Thymus (tissue), 11 donors: Measurements from ENCODE around the gene SS18. TPM values are rescaled to one million over a fixed set of nuclear protein-coding genes. Genes with fewer than 3 reads are reported as not detected.

Experiments
- DNase-seq, 9 donors: peaks; one replicate each; pipeline ENCODE4 v3.0.0-alpha.2; 2013; ENCODE audit warnings: low spot score in 9 of 9, low read depth in 6 of 9, missing footprints in 1 of 9
- H3K27ac ChIP-seq, 2 donors: one replicate each; pipeline ENCODE4 v1.5.1; 2013; ENCODE audit warnings: control low read depth in 1 of 2, low read depth in 1 of 2, low read length in 1 of 2, mild to moderate bottlenecking in 1 of 2, moderate library complexity in 1 of 2
- H3K27me3 ChIP-seq, 2 donors: one replicate each; pipeline ENCODE4 v1.5.1; 2013; ENCODE audit warnings: low read length in 1 of 2; ENCODE audit not compliant: control insufficient read depth in 2 of 2, insufficient read depth in 1 of 2
- H3K36me3 ChIP-seq, 2 donors: one replicate each; pipeline ENCODE4 v1.5.1; 2013; ENCODE audit warnings: low read length in 1 of 2, mild to moderate bottlenecking in 1 of 2, moderate library complexity in 1 of 2; ENCODE audit not compliant: control insufficient read depth in 2 of 2, insufficient read depth in 2 of 2
- H3K4me1 ChIP-seq, 2 donors: one replicate each; pipeline ENCODE4 v1.5.1; 2013; ENCODE audit warnings: low read length in 2 of 2; ENCODE audit not compliant: control insufficient read depth in 2 of 2, insufficient read depth in 2 of 2
- H3K4me3 ChIP-seq, 2 donors: one replicate each; pipeline ENCODE4 v1.5.1; 2013; ENCODE audit warnings: low read length in 2 of 2, control low read depth in 1 of 2, mild to moderate bottlenecking in 1 of 2
- H3K9me3 ChIP-seq, 2 donors: one replicate each; pipeline ENCODE4 v1.5.1; 2013; ENCODE audit warnings: low read length in 1 of 2, mild to moderate bottlenecking in 1 of 2; ENCODE audit not compliant: control insufficient read depth in 2 of 2, insufficient read depth in 1 of 2
- WGBS: extraction: QIAGEN DNeasy Blood & Tissue Kit; methylation state at CpG from one replicate; pipeline ENCODE4 v1.1.7; 2013; 5-methylcytosine and 5-hydroxymethylcytosine counted together
- polyA plus RNA-seq: library from polyadenylated mRNA; stranded (reverse); fragments of 200-250 nt; gene quantifications from one replicate; pipeline ENCODE4 v1.2.3, GENCODE V29; 2013
- total RNA-seq: library from RNA; stranded (reverse); fragments of 120-200 nt; gene quantifications from one replicate; pipeline ENCODE4 v1.2.4, GENCODE V29; 2013
- donor health status: healthy.

Gene SS18
- total and polyA plus RNA-seq, 2 donors: 49.3 to 51.2 TPM

- H3K27ac ChIP-seq: no peak overlapping the region
- H3K36me3 ChIP-seq: no peaks in the 10 kb centered on the region
- no peak overlapping the region for H3K4me3 ChIP-seq
- no peaks in the 10 kb centered on the region for H3K9me3 ChIP-seq
- DNase-seq: no peak
- H3K27me3 ChIP-seq: no peaks in the 10 kb centered on the region
- H3K4me1 ChIP-seq: no peaks in the 10 kb centered on the region
- 98% methylated on average over 5 of the region's 5 CpGs for whole genome bisulfite sequencing
These were observed 28.8 kb upstream of the SS18 start for GRCh38 chr18:26119246-26119645.

- DNase-seq: no peak
- no peaks in the 10 kb centered on the region for H3K9me3 ChIP-seq
- WGBS: 100% methylated on average over 1 of the region's 1 CpG
- no peaks in the 10 kb centered on the region for H3K36me3 ChIP-seq
- no peak overlapping the region for H3K4me3 ChIP-seq
- no peaks in the 10 kb centered on the region for H3K4me1 ChIP-seq
- no peak overlapping the region for H3K27ac ChIP-seq
- H3K27me3 ChIP-seq: no peaks in the 10 kb centered on the region
These were observed 13.6 kb upstream of the SS18 start for GRCh38 chr18:26104035-26104434.

GRCh38 chr18:26103579-26103978 lies 13.2 kb upstream of the SS18 start:
- Histone ChIP-seq H3K27ac (no peak overlapping the region), H3K4me3 (no peak overlapping the region), H3K4me1 (no peaks in the 10 kb centered on the region), H3K9me3 (no peaks in the 10 kb centered on the region), H3K36me3 (no peaks in the 10 kb centered on the region), H3K27me3 (no peaks in the 10 kb centered on the region)
- DNase-seq: peak in 2 of 9 donors; percentile 14 to 32
- WGBS: 86% methylated on average over 5 of the region's 5 CpGs

- no peak overlapping the region for H3K27ac ChIP-seq
- H3K36me3 ChIP-seq: no peaks in the 10 kb centered on the region
- H3K9me3 ChIP-seq: peaks cover 0 to 3% of the 10 kb centered on the region in 2 donors
- no peak for DNase-seq
- WGBS: 98% methylated on average over 5 of the region's 5 CpGs
- H3K4me1 ChIP-seq: no peaks in the 10 kb centered on the region
- no peak overlapping the region for H3K4me3 ChIP-seq
- H3K27me3 ChIP-seq: no peaks in the 10 kb centered on the region
These were observed 7.2 kb upstream of the SS18 start for GRCh38 chr18:26097563-26097962.

GRCh38 chr18:26096852-26097251 lies 6.4 kb upstream of the SS18 start:
- peaks cover 0 to 3% of the 10 kb centered on the region in 2 donors for H3K9me3 ChIP-seq
- H3K4me1 ChIP-seq: no peaks in the 10 kb centered on the region
- H3K36me3 ChIP-seq: no peaks in the 10 kb centered on the region
- H3K27ac ChIP-seq: no peak overlapping the region
- DNase-seq: no peak
- WGBS: 44% methylated on average over 1 of the region's 1 CpG
- no peak overlapping the region for H3K4me3 ChIP-seq
- no peaks in the 10 kb centered on the region for H3K27me3 ChIP-seq

GRCh38 chr18:26091047-26091630 lies 726 bp upstream of the SS18 start:
- peaks cover 0 to 3% of the 10 kb centered on the region in 2 donors for H3K9me3 ChIP-seq
- peak in 2 of 9 donors; percentile 40 to 47 for DNase-seq
- WGBS: 7% methylated on average over 29 of the region's 29 CpGs

GRCh38 chr18:26089293-26090129 lies 902 bp downstream of the SS18 start:
- Histone ChIP-seq H3K27ac (peak overlapping the region; percentile 0 to 97), H3K4me1 (peaks cover 3 to 7% of the 10 kb centered on the region in 2 donors), H3K27me3 (no peaks in the 10 kb centered on the region), H3K36me3 (peaks cover 3 to 11% of the 10 kb centered on the region in 2 donors), H3K4me3 (peak overlapping the region; percentile 96 to 98), H3K9me3 (peaks cover 0 to 3% of the 10 kb centered on the region in 2 donors)
- peak in 7 of 9 donors; percentile 15 to 55 (median 28) for DNase-seq
- WGBS: 3% methylated on average over 35 of the region's 35 CpGs

More at GRCh38 chr18:26091047-26091630, 726 bp upstream of the SS18 start:
- H3K27me3 ChIP-seq: no peaks in the 10 kb centered on the region
- peak overlapping the region; percentile 94 to 97 for H3K27ac ChIP-seq
- peaks cover 3 to 7% of the 10 kb centered on the region in 2 donors for H3K4me1 ChIP-seq
- H3K4me3 ChIP-seq: peak overlapping the region; percentile 96 to 98
- H3K36me3 ChIP-seq: peaks cover 0 to 4% of the 10 kb centered on the region in 2 donors

GRCh38 chr18:26088487-26088886 lies 1.9 kb downstream of the SS18 start:
- Histone ChIP-seq H3K9me3 (peaks cover 0 to 3% of the 10 kb centered on the region in 2 donors), H3K4me3 (peak overlapping the region; percentile 96 to 98), H3K27ac (no peak overlapping the region), H3K27me3 (no peaks in the 10 kb centered on the region), H3K4me1 (peaks cover 3 to 7% of the 10 kb centered on the region in 2 donors), H3K36me3 (peaks cover 3 to 13% of the 10 kb centered on the region in 2 donors)
- WGBS: 66% methylated on average over 3 of the region's 3 CpGs
- peak in 1 of 9 donors; percentile 25 for DNase-seq

- Histone ChIP-seq H3K27me3 (no peaks in the 10 kb centered on the region), H3K4me1 (peaks cover 3 to 7% of the 10 kb centered on the region in 2 donors), H3K36me3 (peaks cover 3 to 16% of the 10 kb centered on the region in 2 donors), H3K27ac (no peak overlapping the region), H3K9me3 (peaks cover 0 to 3% of the 10 kb centered on the region in 2 donors), H3K4me3 (no peak overlapping the region)
- no peak for DNase-seq
- WGBS: 89% methylated on average over 6 of the region's 6 CpGs
These were observed 3.5 kb downstream of the SS18 start for GRCh38 chr18:26086959-26087358.
